GM12891 (cell line): ENCODE results near the gene KRTAP10-11.

Experiments
- PAX5 ChIP-seq: IDR thresholded peaks from 2 replicates; pipeline ENCODE4 v1.6.1; 2011; ENCODE audit warnings: low read length, moderate library complexity, mild to moderate bottlenecking; ENCODE audit not compliant: insufficient read depth, severe bottlenecking
- POLR2A ChIP-seq: IDR thresholded peaks from 2 replicates; pipeline ENCODE4 v1.6.1; 2011; ENCODE audit warnings: low read depth, low read length, control low read depth
- POLR2AphosphoS5 ChIP-seq: IDR thresholded peaks from 2 replicates; pipeline ENCODE4 v1.6.1; 2011; ENCODE audit warnings: low read depth, low read length, control low read depth
- POU2F2 ChIP-seq: IDR thresholded peaks from 2 replicates; pipeline ENCODE4 v1.6.1; 2011; ENCODE audit warnings: low read depth, mild to moderate bottlenecking, control low read depth, low read length, moderate library complexity
- SPI1 ChIP-seq: IDR thresholded peaks from 2 replicates; pipeline ENCODE4 v1.6.1; 2011; ENCODE audit warnings: low read depth, low read length, control low read depth
- TAF1 ChIP-seq: IDR thresholded peaks from 2 replicates; pipeline ENCODE4 v1.6.1; 2011; ENCODE audit warnings: low read depth, low read length, control low read depth

DNA sequence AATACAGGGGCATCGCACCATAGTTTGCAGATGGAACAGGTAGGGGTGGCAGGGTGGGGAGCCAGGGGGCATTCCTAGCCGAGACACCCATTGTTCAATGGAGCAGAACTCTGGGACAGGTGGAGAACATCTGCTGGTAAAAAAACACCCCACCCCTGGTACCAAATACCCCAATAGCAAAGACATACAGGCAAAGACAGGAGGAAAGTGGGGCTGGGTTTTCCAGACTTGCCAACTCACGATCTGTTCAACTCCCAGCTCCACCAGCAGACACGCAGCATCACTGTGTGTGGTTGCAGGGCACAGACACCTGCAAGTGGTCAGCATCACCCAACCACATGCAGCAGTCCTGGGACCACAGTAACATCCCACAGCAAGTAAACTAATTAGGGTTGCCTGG is 34.7 kb upstream of the KRTAP10-11 start:
- no peak for TF ChIP-seq POLR2AphosphoS5
- TF ChIP-seq SPI1, result no peak
- TF ChIP-seq POLR2A, result no peak
- no peak for TF ChIP-seq TAF1
- no peak for TF ChIP-seq POU2F2
- no peak for TF ChIP-seq PAX5
